ENCODE results near the gene IPMK. TPM values are rescaled to one million over a fixed set of nuclear protein-coding genes. Genes with fewer than 3 reads are reported as not detected.

The IPMK gene
- total and polyA plus RNA-seq, 2 of the 8 experiments (the other 6 are each of a cell fraction or from before 2014, with no cell fraction given), result 1.3 to 7.8 TPM

DNA sequence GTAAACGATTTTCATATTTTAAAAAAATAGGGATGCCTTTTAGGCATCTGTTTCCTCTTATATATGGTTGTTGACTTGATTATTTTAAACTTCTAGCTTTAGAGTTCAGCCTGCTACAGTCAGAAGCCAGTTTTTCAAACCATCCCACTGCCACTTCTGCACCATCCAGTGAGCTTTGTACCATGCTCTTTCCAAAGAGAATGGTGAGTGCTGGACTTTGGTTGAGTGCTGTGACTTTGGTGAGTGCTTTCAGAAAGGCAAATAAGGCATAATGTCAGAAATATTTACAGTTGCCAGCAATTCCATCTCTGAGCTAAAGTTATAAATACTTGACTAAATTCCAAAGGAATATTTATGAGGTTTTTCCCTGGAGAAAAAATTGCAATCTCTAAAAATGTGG, 117.4 kb downstream of the IPMK start:
- no peaks in the 10 kb centered on the region for H3K23me2 ChIP-seq (ENCODE audit: low read depth, low read length)
- no peaks in the 10 kb centered on the region for H3K9me3 ChIP-seq (ENCODE audit: insufficient read depth in 2 of 2, low read depth in 1 of 2, low read length in 1 of 2)
- H3K14ac ChIP-seq (ENCODE audit: insufficient read length), result no peak overlapping the region
- H2BK5ac ChIP-seq (ENCODE audit: low read depth, low read length), result no peak overlapping the region
- no peaks in the 10 kb centered on the region for H3K79me1 ChIP-seq (ENCODE audit: low read depth, low read length)
- ChIA-PET CTCF (ENCODE audit: partially characterized antibody) (interaction anchor here (0.6 to 4.1 kb wide), 4 partner anchors 9 to 489 kb away, joined by 3 to 21 read pairs (median 8); no protein-coding TSS in a partner anchor), POLR2A (ENCODE audit: partially characterized antibody) (no interaction called here)
- no peaks in the 10 kb centered on the region for H3K79me2 ChIP-seq (ENCODE audit: control insufficient read depth in 1 of 2, insufficient read depth in 2 of 2, low read length in 2 of 2)
- H3K4me2 ChIP-seq (ENCODE audit: insufficient read depth in 1 of 2, low read depth in 2 of 2, low read length in 2 of 2), result no peak overlapping the region
- H2AFZ ChIP-seq (ENCODE audit: low read length), result no peak overlapping the region
- H3K4ac ChIP-seq (replicated peaks; ENCODE audit: insufficient read length, low read depth, low read length), result no peak overlapping the region
- H2BK20ac ChIP-seq (ENCODE audit: low read length), result no peak overlapping the region
- FAIRE-seq, result no peak
- H3K56ac ChIP-seq (replicated peaks; ENCODE audit: insufficient read length, low read depth, low read length), result no peak overlapping the region
- no peaks in the 10 kb centered on the region for H3K27me3 ChIP-seq (replicated peaks in 1 of 4; ENCODE audit: control insufficient read depth in 3 of 4, extremely low read depth in 1 of 4, insufficient read depth in 3 of 4, low read length in 3 of 4)
- H2BK120ac ChIP-seq (replicated peaks; ENCODE audit: low read depth, low read length), result no peak overlapping the region
- no peak overlapping the region for H3K23ac ChIP-seq (ENCODE audit: insufficient read length)
- H3K9ac ChIP-seq (replicated peaks in 1 of 4; ENCODE audit: extremely low read depth in 1 of 4, low read depth in 3 of 4, low read length in 3 of 4), result no peak overlapping the region
- H3K36me3 ChIP-seq (ENCODE audit: control insufficient read depth in 2 of 4, insufficient read depth in 4 of 4, low read length in 3 of 4), result no peaks in the 10 kb centered on the region
- DNase-seq (ENCODE audit: low read depth in 1 of 2, low spot score in 2 of 2), result no peak
- no peak overlapping the region for H4K5ac ChIP-seq (ENCODE audit: insufficient read length, low read depth, low read length)
- no peak overlapping the region for H4K8ac ChIP-seq (ENCODE audit: extremely low read depth, insufficient read depth, low read length)
- no peak overlapping the region for H2AK5ac ChIP-seq (ENCODE audit: low read depth, low read length)
- H4K91ac ChIP-seq (replicated peaks; ENCODE audit: insufficient read length, low read length), result no peak overlapping the region
- no peaks in the 10 kb centered on the region for H4K20me1 ChIP-seq (replicated peaks in 1 of 2; ENCODE audit: control insufficient read depth in 1 of 2, insufficient read depth in 2 of 2, low read length in 2 of 2)
- H3K27ac ChIP-seq (ENCODE audit: low read depth, low read length), result no peak overlapping the region
- H2BK12ac ChIP-seq (ENCODE audit: low read depth, low read length), result no peak overlapping the region
- H3K18ac ChIP-seq (ENCODE audit: extremely low read depth, low read length), result no peak overlapping the region
- peaks cover 0 to 6% (median 1%) of the 10 kb centered on the region in 4 experiments; a peak in 2 of 7 replicates for H3K4me1 ChIP-seq (replicated peaks in 1 of 4; ENCODE audit: control insufficient read depth in 3 of 4, insufficient read depth in 4 of 4, low read length in 3 of 4)
- H3K4me3 ChIP-seq (ENCODE audit: extremely low read depth in 1 of 4, insufficient read depth in 2 of 4, low read depth in 3 of 4, low read length in 4 of 4), result no peak overlapping the region
- no peak overlapping the region for H2BK15ac ChIP-seq (ENCODE audit: low read length)
- 78% methylated on average over 1 of the region's 1 CpG; no CpG with 5 or more reads in 1 of the 2 experiments for WGBS, 2 experiments (ENCODE audit: extremely low coverage in 1 of 2, insufficient coverage in 1 of 2, insufficient read length in 1 of 2, insufficient replicate concordance in 2 of 2, low coverage in 1 of 2, low lambda C conversion rate in 2 of 2, missing lambda C conversion rate in 1 of 2)
- TF ChIP-seq CHD1 (IDR thresholded peaks at IDR 0.05; ENCODE audit: low read depth, low read length) (no peak), RNF2 (IDR thresholded peaks at IDR 0.05; ENCODE audit: borderline replicate concordance, low read depth, low read length, missing control alignments, poor library complexity, severe bottlenecking) (no peak), POLR2AphosphoS5 (IDR thresholded peaks at IDR 0.05; ENCODE audit: low read depth, low read length) (no peak), RFX5 (IDR thresholded peaks at IDR 0.05; ENCODE audit: borderline replicate concordance, low read depth, low read length) (no peak), SRF (IDR thresholded peaks at IDR 0.05; ENCODE audit: low read depth, low read length) (no peak)
- TF ChIP-seq, protein P1, sequence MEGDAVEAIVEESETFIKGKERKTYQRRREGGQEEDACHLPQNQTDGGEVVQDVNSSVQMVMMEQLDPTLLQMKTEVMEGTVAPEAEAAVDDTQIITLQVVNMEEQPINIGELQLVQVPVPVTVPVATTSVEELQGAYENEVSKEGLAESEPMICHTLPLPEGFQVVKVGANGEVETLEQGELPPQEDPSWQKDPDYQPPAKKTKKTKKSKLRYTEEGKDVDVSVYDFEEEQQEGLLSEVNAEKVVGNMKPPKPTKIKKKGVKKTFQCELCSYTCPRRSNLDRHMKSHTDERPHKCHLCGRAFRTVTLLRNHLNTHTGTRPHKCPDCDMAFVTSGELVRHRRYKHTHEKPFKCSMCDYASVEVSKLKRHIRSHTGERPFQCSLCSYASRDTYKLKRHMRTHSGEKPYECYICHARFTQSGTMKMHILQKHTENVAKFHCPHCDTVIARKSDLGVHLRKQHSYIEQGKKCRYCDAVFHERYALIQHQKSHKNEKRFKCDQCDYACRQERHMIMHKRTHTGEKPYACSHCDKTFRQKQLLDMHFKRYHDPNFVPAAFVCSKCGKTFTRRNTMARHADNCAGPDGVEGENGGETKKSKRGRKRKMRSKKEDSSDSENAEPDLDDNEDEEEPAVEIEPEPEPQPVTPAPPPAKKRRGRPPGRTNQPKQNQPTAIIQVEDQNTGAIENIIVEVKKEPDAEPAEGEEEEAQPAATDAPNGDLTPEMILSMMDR (IDR thresholded peaks at IDR 0.05; ENCODE audit: control extremely low read depth in 1 of 3, insufficient read depth in 1 of 3, low read depth in 1 of 3, low read length in 3 of 3), result no peak
- TF ChIP-seq, protein P2, sequence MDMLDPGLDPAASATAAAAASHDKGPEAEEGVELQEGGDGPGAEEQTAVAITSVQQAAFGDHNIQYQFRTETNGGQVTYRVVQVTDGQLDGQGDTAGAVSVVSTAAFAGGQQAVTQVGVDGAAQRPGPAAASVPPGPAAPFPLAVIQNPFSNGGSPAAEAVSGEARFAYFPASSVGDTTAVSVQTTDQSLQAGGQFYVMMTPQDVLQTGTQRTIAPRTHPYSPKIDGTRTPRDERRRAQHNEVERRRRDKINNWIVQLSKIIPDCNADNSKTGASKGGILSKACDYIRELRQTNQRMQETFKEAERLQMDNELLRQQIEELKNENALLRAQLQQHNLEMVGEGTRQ (IDR thresholded peaks at IDR 0.05; ENCODE audit: low read length), result no peak
- TF ChIP-seq, protein P3, sequence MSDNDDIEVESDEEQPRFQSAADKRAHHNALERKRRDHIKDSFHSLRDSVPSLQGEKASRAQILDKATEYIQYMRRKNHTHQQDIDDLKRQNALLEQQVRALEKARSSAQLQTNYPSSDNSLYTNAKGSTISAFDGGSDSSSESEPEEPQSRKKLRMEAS (IDR thresholded peaks at IDR 0.05), result no peak
- TF ChIP-seq, protein P4, sequence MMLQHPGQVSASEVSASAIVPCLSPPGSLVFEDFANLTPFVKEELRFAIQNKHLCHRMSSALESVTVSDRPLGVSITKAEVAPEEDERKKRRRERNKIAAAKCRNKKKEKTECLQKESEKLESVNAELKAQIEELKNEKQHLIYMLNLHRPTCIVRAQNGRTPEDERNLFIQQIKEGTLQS (IDR thresholded peaks at IDR 0.05; ENCODE audit: insufficient read depth, low read depth, low read length), result no peak

All from H1 (cell line).